HUES6 (cell line): ENCODE measurements around the gene NCBP1.
A peak's percentile ranks its signal among the peaks of the same experiment; 100 is the strongest.
"Not testable (repeated sequence)": the region's sequence is repeated elsewhere in the genome, so short reads cannot be mapped to it uniquely, and the experiment has no call there.

Source experiments
- H3K27ac ChIP-seq: 2 replicates; pipeline ENCODE4 v1.7.0; 2013; ENCODE audit warnings: low read depth, mild to moderate bottlenecking, low read length, inconsistent platforms
- H3K27me3 ChIP-seq: 2 replicates; pipeline ENCODE4 v1.6.1; 2013; ENCODE audit warnings: low read length; ENCODE audit not compliant: control insufficient read depth, insufficient read depth
- H3K36me3 ChIP-seq: 2 replicates; pipeline ENCODE4 v1.6.1; 2013; ENCODE audit warnings: low read length; ENCODE audit not compliant: control insufficient read depth, insufficient read depth
- H3K4me1 ChIP-seq: 2 replicates; pipeline ENCODE4 v1.6.1; 2013; ENCODE audit warnings: low read length; ENCODE audit not compliant: control insufficient read depth, insufficient read depth
- H3K4me3 ChIP-seq: 2 replicates; pipeline ENCODE4 v1.5.1; 2013; ENCODE audit warnings: low read depth, low read length
- H3K9ac ChIP-seq: one replicate; pipeline ENCODE4 v1.6.1; 2013; ENCODE audit warnings: mild to moderate bottlenecking, low read length
- H3K9me3 ChIP-seq: 2 replicates; pipeline ENCODE4 v1.6.1; 2013; ENCODE audit warnings: low read depth, low read length; ENCODE audit not compliant: control insufficient read depth, insufficient read depth

The NCBP1 gene

GRCh38 chr9:97698865-97699264, 65.2 kb downstream of the NCBP1 start:
- no peaks in the 10 kb centered on the region for H3K36me3 ChIP-seq
- H3K9me3 ChIP-seq, result no peaks in the 10 kb centered on the region
- no peak overlapping the region for H3K4me3 ChIP-seq
- H3K27ac ChIP-seq, result no peak overlapping the region
- H3K9ac ChIP-seq, result no peak overlapping the region
- peaks cover 15% of the 10 kb centered on the region; the same call in 1 of the 2 replicates for H3K4me1 ChIP-seq
- H3K27me3 ChIP-seq, result peaks cover 18% of the 10 kb centered on the region

GRCh38 chr9:97699281-97699680, 65.7 kb downstream of the NCBP1 start:
- not testable (repeated sequence) for H3K36me3 ChIP-seq, H3K9me3 ChIP-seq, H3K9ac ChIP-seq, H3K27ac ChIP-seq, H3K4me3 ChIP-seq
- H3K4me1 ChIP-seq, result peaks cover 20% of the 10 kb centered on the region; the same call in 1 of the 2 replicates
- peaks cover 18% of the 10 kb centered on the region for H3K27me3 ChIP-seq

GRCh38 chr9:97699824-97700223, 66.2 kb downstream of the NCBP1 start:
- Histone ChIP-seq H3K4me1 (peaks cover 20% of the 10 kb centered on the region; the same call in 1 of the 2 replicates), H3K27me3 (peaks cover 18% of the 10 kb centered on the region)
- H3K27ac ChIP-seq, H3K9ac ChIP-seq, H3K9me3 ChIP-seq, H3K36me3 ChIP-seq, H3K4me3 ChIP-seq: not testable (repeated sequence)

GRCh38 chr9:97703437-97704344, 70.1 kb downstream of the NCBP1 start:
- H3K9ac ChIP-seq, result no peak overlapping the region
- no peaks in the 10 kb centered on the region for H3K36me3 ChIP-seq
- H3K4me3 ChIP-seq, result no peak overlapping the region
- no peak overlapping the region for H3K27ac ChIP-seq
- no peaks in the 10 kb centered on the region; the same call in 1 of the 2 replicates for H3K27me3 ChIP-seq
- H3K9me3 ChIP-seq, result no peaks in the 10 kb centered on the region
- H3K4me1 ChIP-seq, result peaks cover 9% of the 10 kb centered on the region; the same call in 1 of the 2 replicates

- Histone ChIP-seq H3K4me1 (peaks cover 9% of the 10 kb centered on the region; the same call in 1 of the 2 replicates), H3K4me3 (no peak overlapping the region), H3K27ac (no peak overlapping the region)
Observed at GRCh38 chr9:97704345-97704677, 70.7 kb downstream of the NCBP1 start.

GRCh38 chr9:97704851-97705250, 71.2 kb downstream of the NCBP1 start:
- H3K36me3 ChIP-seq, result no peaks in the 10 kb centered on the region
- H3K4me1 ChIP-seq, result peaks cover 9% of the 10 kb centered on the region; the same call in 1 of the 2 replicates
- no peak overlapping the region for H3K27ac ChIP-seq
- H3K4me3 ChIP-seq, result no peak overlapping the region
- H3K9ac ChIP-seq, result no peak overlapping the region
- H3K9me3 ChIP-seq, result no peaks in the 10 kb centered on the region
- no peaks in the 10 kb centered on the region; the same call in 1 of the 2 replicates for H3K27me3 ChIP-seq

More at GRCh38 chr9:97704345-97704677, 70.7 kb downstream of the NCBP1 start:
- no peaks in the 10 kb centered on the region for H3K36me3 ChIP-seq
- no peaks in the 10 kb centered on the region for H3K9me3 ChIP-seq
- H3K27me3 ChIP-seq, result no peaks in the 10 kb centered on the region; the same call in 1 of the 2 replicates
- no peak overlapping the region for H3K9ac ChIP-seq

GRCh38 chr9:97705354-97705950, 71.8 kb downstream of the NCBP1 start:
- no peaks in the 10 kb centered on the region for H3K27me3 ChIP-seq
- no peaks in the 10 kb centered on the region for H3K36me3 ChIP-seq
- no peak overlapping the region for H3K4me3 ChIP-seq
- H3K27ac ChIP-seq, result no peak overlapping the region
- peaks cover 9% of the 10 kb centered on the region; the same call in 1 of the 2 replicates for H3K4me1 ChIP-seq
- no peak overlapping the region for H3K9ac ChIP-seq
- H3K9me3 ChIP-seq, result no peaks in the 10 kb centered on the region

- Histone ChIP-seq H3K36me3 (no peaks in the 10 kb centered on the region), H3K27me3 (no peaks in the 10 kb centered on the region), H3K4me3 (no peak overlapping the region), H3K27ac (no peak overlapping the region), H3K9me3 (no peaks in the 10 kb centered on the region), H3K4me1 (peaks cover 9% of the 10 kb centered on the region; the same call in 1 of the 2 replicates), H3K9ac (no peak overlapping the region)
Observed at GRCh38 chr9:97706246-97706645, 72.6 kb downstream of the NCBP1 start.

- H3K27ac ChIP-seq, result no peak overlapping the region
- H3K27me3 ChIP-seq, result 0 out of 2 replicates have a peak, but pooled peaks cover 3% of the 10 kb centered on the region
- peaks cover 14% of the 10 kb centered on the region for H3K4me1 ChIP-seq
- no peaks in the 10 kb centered on the region for H3K9me3 ChIP-seq
- H3K9ac ChIP-seq, result no peak overlapping the region
- no peak overlapping the region for H3K4me3 ChIP-seq
- H3K36me3 ChIP-seq, result no peaks in the 10 kb centered on the region
Observed at GRCh38 chr9:97710356-97711222, 77.0 kb downstream of the NCBP1 start.

GRCh38 chr9:97711223-97711626, 77.6 kb downstream of the NCBP1 start:
- peak overlapping the region; percentile 15; the same call in 1 of the 2 replicates for H3K4me3 ChIP-seq
- H3K9me3 ChIP-seq, result no peaks in the 10 kb centered on the region
- H3K27me3 ChIP-seq, result 0 out of 2 replicates have a peak, but pooled peaks cover 3% of the 10 kb centered on the region
- no peaks in the 10 kb centered on the region for H3K36me3 ChIP-seq
- H3K9ac ChIP-seq, result no peak overlapping the region
- no peak overlapping the region for H3K27ac ChIP-seq
- H3K4me1 ChIP-seq, result peaks cover 14% of the 10 kb centered on the region
